Brain microvascular endothelial cell (primary cell): ENCODE data around the gene JADE2.

Source experiments
- DNase-seq: peaks from one replicate; pipeline ENCODE4 v3.0.0-alpha.2; 2020
- H3K27ac ChIP-seq: fragments of 250-450 bp; sonication (Bioruptor Pico); 2 replicates; pipeline ENCODE4 v1.5.1; 2020; ENCODE audit warnings: mild to moderate bottlenecking, moderate library complexity
- H3K27me3 ChIP-seq: fragments of 250-450 bp; sonication (Bioruptor Pico); replicated peaks from 2 replicates; pipeline ENCODE4 v1.5.1; 2020; ENCODE audit warnings: mild to moderate bottlenecking
- H3K36me3 ChIP-seq: fragments of 250-450 bp; sonication (Bioruptor Pico); replicated peaks from 2 replicates; pipeline ENCODE4 v1.5.1; 2020; ENCODE audit warnings: mild to moderate bottlenecking
- H3K4me3 ChIP-seq: 2 replicates; pipeline ENCODE4 v1.5.1; 2011; ENCODE audit warnings: low read depth, mild to moderate bottlenecking, control low read depth, low read length, moderate library complexity
- in situ Hi-C: cut with HindIII; loops from 2 replicates; pipeline ENCODE4 v1.10.0; 2017; ENCODE audit warnings: low sequenced_read_pairs, low pct_ligation_motif_present
- TF ChIP-seq, protein P1 (sequence below): IDR thresholded peaks from 2 replicates; pipeline ENCODE4 v1.5.1; 2011; ENCODE audit warnings: low read depth, mild to moderate bottlenecking, moderate library complexity, low read length, control low read depth, inconsistent platforms; ENCODE audit errors: missing control alignments

The JADE2 gene

DNA sequence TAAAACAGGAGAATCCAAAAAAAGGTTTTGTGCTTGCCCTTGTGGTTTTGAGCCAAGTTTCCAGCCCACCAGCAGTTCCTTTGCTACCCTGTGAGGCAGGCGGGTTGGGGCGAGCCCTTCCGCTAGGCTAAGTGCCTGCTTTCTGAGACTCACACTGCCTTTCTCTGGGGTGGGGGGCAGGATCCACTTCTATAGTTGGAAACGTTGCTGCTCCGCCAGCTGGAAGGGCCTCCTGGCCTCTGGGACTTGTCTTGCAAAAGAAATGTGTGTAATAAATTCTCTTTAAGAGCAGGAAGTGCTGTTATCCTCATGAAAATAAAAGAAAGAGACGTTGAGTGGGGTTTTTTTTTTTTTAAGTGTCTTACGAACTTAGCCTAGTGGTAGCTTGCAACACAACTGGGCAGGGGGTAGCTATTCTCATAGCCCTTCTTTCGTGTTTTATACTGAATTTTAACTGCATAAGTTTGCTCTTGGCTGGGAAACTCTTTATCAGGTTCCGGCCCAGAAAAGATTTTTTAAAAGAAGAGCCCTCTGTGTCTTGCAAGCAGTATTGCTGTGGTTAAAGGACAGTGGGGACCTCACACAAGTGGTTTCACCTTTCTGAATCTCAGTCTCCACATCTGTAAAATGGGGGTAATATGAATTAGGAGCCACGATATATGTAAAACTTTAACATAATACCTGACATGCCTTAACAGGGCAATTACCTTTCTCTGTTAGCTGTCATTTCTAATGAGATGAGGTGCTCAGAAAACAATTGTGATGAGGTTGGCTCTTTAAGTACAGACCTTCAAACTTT is 19.8 kb downstream of the JADE2 start:
- H3K4me3 ChIP-seq, result no peak overlapping the region
- H3K27ac ChIP-seq, result no peak overlapping the region
- H3K27me3 ChIP-seq, result no peaks in the 10 kb centered on the region
- H3K36me3 ChIP-seq, result peaks cover 6% of the 10 kb centered on the region
- in situ Hi-C loops, result no loop called here
- no peak for DNase-seq
- TF ChIP-seq, protein P1, sequence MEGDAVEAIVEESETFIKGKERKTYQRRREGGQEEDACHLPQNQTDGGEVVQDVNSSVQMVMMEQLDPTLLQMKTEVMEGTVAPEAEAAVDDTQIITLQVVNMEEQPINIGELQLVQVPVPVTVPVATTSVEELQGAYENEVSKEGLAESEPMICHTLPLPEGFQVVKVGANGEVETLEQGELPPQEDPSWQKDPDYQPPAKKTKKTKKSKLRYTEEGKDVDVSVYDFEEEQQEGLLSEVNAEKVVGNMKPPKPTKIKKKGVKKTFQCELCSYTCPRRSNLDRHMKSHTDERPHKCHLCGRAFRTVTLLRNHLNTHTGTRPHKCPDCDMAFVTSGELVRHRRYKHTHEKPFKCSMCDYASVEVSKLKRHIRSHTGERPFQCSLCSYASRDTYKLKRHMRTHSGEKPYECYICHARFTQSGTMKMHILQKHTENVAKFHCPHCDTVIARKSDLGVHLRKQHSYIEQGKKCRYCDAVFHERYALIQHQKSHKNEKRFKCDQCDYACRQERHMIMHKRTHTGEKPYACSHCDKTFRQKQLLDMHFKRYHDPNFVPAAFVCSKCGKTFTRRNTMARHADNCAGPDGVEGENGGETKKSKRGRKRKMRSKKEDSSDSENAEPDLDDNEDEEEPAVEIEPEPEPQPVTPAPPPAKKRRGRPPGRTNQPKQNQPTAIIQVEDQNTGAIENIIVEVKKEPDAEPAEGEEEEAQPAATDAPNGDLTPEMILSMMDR, result no peak

DNA sequence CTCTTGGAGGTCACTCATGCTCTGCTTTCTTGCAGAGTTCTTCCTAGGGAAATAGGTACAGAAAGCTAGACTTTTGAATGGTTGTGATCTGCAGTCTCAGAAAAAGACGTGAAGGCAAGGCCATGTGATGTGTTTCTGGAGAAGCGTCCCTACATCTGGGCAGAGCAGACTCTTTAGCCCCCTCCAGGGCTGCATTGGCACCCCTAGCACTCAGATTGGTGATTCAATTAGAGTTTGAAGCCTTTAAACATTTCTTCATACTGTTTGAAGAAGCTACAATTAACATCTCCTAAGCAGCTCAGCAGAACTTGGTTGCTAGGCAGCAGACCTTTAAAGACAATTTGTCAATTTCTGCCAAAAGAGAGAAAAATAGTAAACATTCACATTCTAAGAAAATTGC is 21.6 kb downstream of the JADE2 start:
- Histone ChIP-seq H3K27me3 (no peaks in the 10 kb centered on the region), H3K4me3 (no peak overlapping the region), H3K27ac (no peak overlapping the region), H3K36me3 (peaks cover 2% of the 10 kb centered on the region)
- in situ Hi-C loops, result no loop called here
- DNase-seq, result no peak
- TF ChIP-seq, protein P1, result no peak

DNA sequence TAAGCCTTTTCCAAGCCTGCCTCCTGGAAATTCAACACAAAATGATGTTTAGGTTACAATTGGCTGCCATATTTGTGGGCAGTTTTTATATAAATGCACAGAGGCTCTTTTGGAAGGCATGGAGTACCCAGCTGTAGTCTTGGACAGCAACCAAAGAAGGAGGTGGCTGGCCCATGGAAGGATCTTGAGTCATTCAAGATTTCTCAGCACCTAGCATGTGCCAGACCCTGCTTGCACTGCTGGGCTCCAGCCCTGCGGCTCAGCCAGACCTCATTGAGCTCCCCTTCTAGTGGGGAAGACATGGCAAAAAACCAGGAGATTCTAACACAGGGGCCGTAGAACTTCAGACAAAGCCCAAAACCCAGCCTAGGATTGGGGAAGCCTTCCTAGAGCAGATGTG is 22.1 kb downstream of the JADE2 start:
- Histone ChIP-seq H3K4me3 (no peak overlapping the region), H3K36me3 (peaks cover 2% of the 10 kb centered on the region), H3K27me3 (no peaks in the 10 kb centered on the region), H3K27ac (no peak overlapping the region)
- in situ Hi-C loops, result no loop called here
- TF ChIP-seq, protein P1, result no peak
- DNase-seq, result peak; percentile 36

DNA sequence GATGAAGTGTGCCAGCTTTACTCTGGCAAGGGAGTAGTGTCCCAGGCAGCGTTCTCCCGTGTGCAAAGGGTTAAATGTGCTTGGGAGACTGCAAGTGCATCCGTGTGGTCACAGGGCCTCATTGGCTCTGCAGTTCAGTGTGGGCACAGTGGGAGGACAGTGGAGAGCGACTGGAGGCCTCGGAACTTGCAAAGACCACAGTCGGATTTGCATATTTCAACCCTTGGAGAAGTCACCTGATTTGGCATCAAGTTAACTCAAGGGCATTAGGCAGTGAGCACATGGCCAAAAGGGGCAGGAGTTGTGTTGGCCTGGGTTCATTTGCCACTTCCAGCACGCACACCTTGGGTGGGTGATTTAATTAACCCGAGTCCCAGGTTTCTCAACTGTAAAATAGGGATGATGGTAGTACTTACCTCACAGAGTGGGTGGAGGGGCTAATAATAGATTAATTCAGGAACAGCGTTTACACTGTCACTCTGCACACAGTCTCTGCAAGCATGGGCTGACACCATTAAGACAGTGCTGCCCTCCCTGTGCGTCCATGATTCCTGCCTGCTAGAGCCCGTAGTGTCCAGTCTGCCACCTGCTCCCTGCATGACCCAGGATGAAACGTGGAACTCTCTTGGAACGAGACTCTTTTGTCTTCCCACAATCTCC is 22.7 kb downstream of the JADE2 start:
- Histone ChIP-seq H3K27me3 (no peaks in the 10 kb centered on the region), H3K27ac (no peak overlapping the region), H3K4me3 (no peak overlapping the region), H3K36me3 (peaks cover 2% of the 10 kb centered on the region)
- in situ Hi-C loops, result no loop called here
- DNase-seq, result no peak
- TF ChIP-seq, protein P1, result no peak

DNA sequence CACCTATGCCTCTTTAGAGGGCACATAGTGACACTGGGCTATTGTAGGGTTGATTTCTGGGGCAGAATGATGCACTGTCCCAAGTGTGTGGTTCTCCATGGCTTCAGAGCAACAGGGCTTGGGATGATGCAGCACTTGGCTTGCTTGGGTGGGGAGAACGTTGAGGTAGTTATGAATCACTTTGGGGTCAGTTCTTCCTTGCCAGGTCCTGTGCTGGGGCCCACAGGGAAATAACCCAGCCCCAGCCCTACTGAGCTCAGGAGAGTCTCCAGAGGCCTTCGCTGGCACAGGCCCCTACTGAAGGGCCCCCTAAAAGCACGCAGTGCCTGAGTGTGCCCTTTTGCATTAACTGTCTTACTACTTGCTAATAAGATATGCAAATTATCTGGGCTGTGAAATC is 24.2 kb downstream of the JADE2 start:
- no peak overlapping the region for H3K4me3 ChIP-seq
- peak; percentile 46 for DNase-seq
- in situ Hi-C loops, result no loop called here
- H3K27me3 ChIP-seq, result no peaks in the 10 kb centered on the region
- H3K36me3 ChIP-seq, result no peaks in the 10 kb centered on the region
- TF ChIP-seq, protein P1, result no peak
- H3K27ac ChIP-seq, result no peak overlapping the region
